Left lung (tissue), 10 donors: ENCODE measurements around the gene ATF3. TPM values are rescaled to one million over a fixed set of nuclear protein-coding genes. Genes with fewer than 3 reads are reported as not detected.

ENCODE experiments used
- ATAC-seq: fragments of 200-7000 bp; cut with Tn5 transposase; one replicate; pipeline ENCODE4 v1.9.1; 2020; ENCODE audit warnings: moderate library complexity
- DNase-seq, 4 donors: peaks; one replicate each; pipeline ENCODE4 v3.0.0-alpha.2; 2013 to 2020
- H3K27ac ChIP-seq, 2 donors: fragments of 200-600 bp; sonication (generic) in 1 of 2; one replicate each; pipeline versions ENCODE4 v1.5.0 to v1.8.0; 2020 to 2021
- H3K27me3 ChIP-seq, 2 donors: fragments of 200-600 bp; sonication (generic) in 1 of 2; one replicate each; pipeline versions ENCODE4 v1.5.0 to v1.8.0; 2020 to 2021
- H3K36me3 ChIP-seq, 2 donors: fragments of 200-600 bp; sonication (generic) in 1 of 2; one replicate each; pipeline versions ENCODE4 v1.5.0 to v1.8.0; 2020 to 2021
- H3K4me1 ChIP-seq, 2 donors: fragments of 200-600 bp; one replicate each; pipeline ENCODE4 v1.8.0; 2021
- H3K4me3 ChIP-seq, 2 donors: fragments of 200-600 bp; sonication (generic) in 1 of 2; one replicate each; pipeline versions ENCODE4 v1.5.0 to v1.8.0; 2020 to 2021; ENCODE audit warnings: mild to moderate bottlenecking in 1 of 2
- H3K9me3 ChIP-seq, 2 donors: fragments of 200-600 bp; sonication (generic) in 1 of 2; one replicate each; pipeline versions ENCODE4 v1.5.0 to v1.8.0; 2020 to 2021
- CTCF ChIP-seq, 2 donors: fragments of 200-600 bp; sonication (generic) in 1 of 2; IDR thresholded peaks; one replicate each; pipeline versions ENCODE4 v1.5.0 to v1.8.0; 2021; ENCODE audit warnings: antibody characterized with exemption in 2 of 2
- intact Hi-C, 2 donors: fragments of 100-400 bp; cut with DNase I; formaldehyde crosslinking; loops; one replicate each; pipeline versions ENCODE4 v1.11.2 to v1.14.2; 2022
- polyA plus RNA-seq, 6 donors: library from polyadenylated mRNA; unstranded; fragments of 120-200 nt; gene quantifications; one replicate each; pipeline ENCODE4 v1.2.1, GENCODE V29; 2013; ENCODE audit not compliant: insufficient read length in 6 of 6
- total RNA-seq, 2 donors: library from RNA; stranded (reverse); fragmentation: NEBNext Ultra II Directional; extraction: Animal tissue kit (Norgen Biotek cat#: 25700); gene quantifications; one replicate each; pipeline ENCODE4 v1.2.1, GENCODE V29; 2021
- donor health status: DM: no; HTN: yes; CAD: no.
- donor health status: DM: no; HTN: no; CAD: no.

The ATF3 gene
- total and polyA plus RNA-seq, 8 donors: 5.6 to 81.8 (median 25.1) TPM

- no peak for DNase-seq
Observed at GRCh38 chr1:212647004-212647403, 38.4 kb downstream of the ATF3 start.

GRCh38 chr1:212648431-212648830 lies 39.9 kb downstream of the ATF3 start:
- no peak for ATAC-seq
- DNase-seq: no peak
- H3K27me3 ChIP-seq: no peaks in the 10 kb centered on the region

More at GRCh38 chr1:212647004-212647403, 38.4 kb downstream of the ATF3 start:
- no peak for ATAC-seq
- Histone ChIP-seq H3K9me3 (no peaks in the 10 kb centered on the region), H3K27me3 (no peaks in the 10 kb centered on the region), H3K4me1 (no peaks in the 10 kb centered on the region), H3K27ac (no peak overlapping the region), H3K4me3 (no peak overlapping the region), H3K36me3 (no peaks in the 10 kb centered on the region)
- intact Hi-C loops: no loop called here
- no peak for TF ChIP-seq CTCF (IDR thresholded peaks at IDR 0.05)

GRCh38 chr1:212649020-212649419 lies 40.5 kb downstream of the ATF3 start:
- intact Hi-C loops: no loop called here

More at GRCh38 chr1:212648431-212648830, 39.9 kb downstream of the ATF3 start:
- intact Hi-C loops: no loop called here
- Histone ChIP-seq H3K4me1 (no peaks in the 10 kb centered on the region), H3K9me3 (no peaks in the 10 kb centered on the region), H3K36me3 (no peaks in the 10 kb centered on the region), H3K4me3 (no peak overlapping the region), H3K27ac (no peak overlapping the region)
- TF ChIP-seq CTCF (IDR thresholded peaks at IDR 0.05): no peak

GRCh38 chr1:212650228-212650627 lies 41.7 kb downstream of the ATF3 start:
- DNase-seq (no peak), ATAC-seq (no peak)
- Histone ChIP-seq H3K36me3 (no peaks in the 10 kb centered on the region), H3K27me3 (no peaks in the 10 kb centered on the region), H3K4me3 (no peak overlapping the region), H3K4me1 (no peaks in the 10 kb centered on the region), H3K27ac (no peak overlapping the region), H3K9me3 (no peaks in the 10 kb centered on the region)
- no peak for TF ChIP-seq CTCF (IDR thresholded peaks at IDR 0.05)
- intact Hi-C loops: no loop called here

More at GRCh38 chr1:212649020-212649419, 40.5 kb downstream of the ATF3 start:
- no peaks in the 10 kb centered on the region for H3K4me1 ChIP-seq
- DNase-seq (no peak), ATAC-seq (no peak)
- H3K36me3 ChIP-seq: no peaks in the 10 kb centered on the region
- H3K27ac ChIP-seq: no peak overlapping the region
- no peaks in the 10 kb centered on the region for H3K27me3 ChIP-seq
- no peak for TF ChIP-seq CTCF (IDR thresholded peaks at IDR 0.05)
- H3K9me3 ChIP-seq: no peaks in the 10 kb centered on the region
- H3K4me3 ChIP-seq: no peak overlapping the region

- DNase-seq (no peak), ATAC-seq (no peak)
- Histone ChIP-seq H3K27ac (no peak overlapping the region), H3K36me3 (no peaks in the 10 kb centered on the region), H3K4me1 (no peaks in the 10 kb centered on the region), H3K9me3 (no peaks in the 10 kb centered on the region), H3K4me3 (no peak overlapping the region), H3K27me3 (no peaks in the 10 kb centered on the region)
- TF ChIP-seq CTCF (IDR thresholded peaks at IDR 0.05): no peak
- intact Hi-C loops: no loop called here
Observed at GRCh38 chr1:212651521-212651920, 43.0 kb downstream of the ATF3 start.
